K562 (cell line): ENCODE measurements around the gene UBE2O. TPM values are rescaled to one million over a fixed set of nuclear protein-coding genes. Genes with fewer than 3 reads are reported as not detected.

Source experiments
- C11orf30 ChIP-seq: fragments of 450-650 bp; IDR thresholded peaks from 2 replicates; pipeline ENCODE4 v1.6.1; 2016; ENCODE audit warnings: low read depth, mild to moderate bottlenecking
- RUNX1 ChIP-seq: sonication (generic); IDR thresholded peaks from 2 replicates; pipeline ENCODE4 v1.6.1; 2016; ENCODE audit warnings: antibody characterized with exemption, low read depth
- THRAP3 ChIP-seq: fragments of 450-650 bp; IDR thresholded peaks from 2 replicates; pipeline ENCODE4 v1.6.1; 2016; ENCODE audit warnings: mild to moderate bottlenecking, inconsistent platforms, borderline replicate concordance
- ZBTB7A ChIP-seq: IDR thresholded peaks from 2 replicates; pipeline ENCODE4 v1.6.1; 2011; ENCODE audit warnings: low read depth, mild to moderate bottlenecking, low read length, moderate library complexity, borderline replicate concordance; ENCODE audit not compliant: control insufficient read depth
- polyA plus RNA-seq, 8 experiments: library from polyadenylated mRNA; depleted of rRNA in 4 of 8; stranded (reverse) in 5 of 8; unstranded in 3 of 8; fragments of >200 nt; fragmentation: Nextera tagmentation in 2 of 8; fragmentation: Illumina TruSeq in 1 of 8; extraction: Ambion mirVana in 2 of 8; extraction: Trizol in 1 of 8; gene quantifications; 2 replicates each; pipeline versions ENCODE4 v1.2.1 to v1.2.3, GENCODE V29; 2011 to 2014; ENCODE audit warnings: inconsistent platforms in 1 of 8, missing spikeins in 1 of 8
- total RNA-seq, 7 experiments: library from RNA; depleted of rRNA in 6 of 7; stranded (reverse); fragments of >200 nt in 6 of 7; fragmentation: Illumina TruSeq in 2 of 7; extraction: Trizol in 2 of 7; gene quantifications; 2 replicates each; pipeline versions ENCODE4 v1.2.1 to v1.2.3, GENCODE V29; 2011 to 2021; ENCODE audit warnings: low replicate concordance in 1 of 7
- TF ChIP-seq, protein P1 (sequence below), 2 experiments: fragments of 450-650 bp; formaldehyde crosslinking in 1 of 2; IDR thresholded peaks; 2 replicates each; pipeline versions ENCODE4 v1.4.0 to v1.6.1; 2014 to 2020; ENCODE audit warnings: mild to moderate bottlenecking in 2 of 2, borderline replicate concordance in 1 of 2, low read depth in 1 of 2
- TF ChIP-seq, protein P2 (sequence below): sonication (generic); formaldehyde crosslinking; IDR thresholded peaks from 2 replicates; pipeline ENCODE4 v1.8.0; 2022; ENCODE audit warnings: mild to moderate bottlenecking, missing genetic modification reagents
- TF ChIP-seq, protein P3 (sequence below): sonication (generic); formaldehyde crosslinking; IDR thresholded peaks from 2 replicates; pipeline ENCODE4 v1.8.0; 2022; ENCODE audit warnings: mild to moderate bottlenecking, missing genetic modification reagents
- TF ChIP-seq, protein P4 (sequence below): fragments of 450-650 bp; formaldehyde crosslinking; IDR thresholded peaks from 2 replicates; pipeline ENCODE4 v1.4.0; 2022; ENCODE audit warnings: missing genetic modification characterization

Gene UBE2O
- total and polyA plus RNA-seq, 9 of the 15 experiments (the other 6 are each of a cell fraction or from before 2014, with no cell fraction given) = 1.6 to 39.7 (median 13.3) TPM

DNA sequence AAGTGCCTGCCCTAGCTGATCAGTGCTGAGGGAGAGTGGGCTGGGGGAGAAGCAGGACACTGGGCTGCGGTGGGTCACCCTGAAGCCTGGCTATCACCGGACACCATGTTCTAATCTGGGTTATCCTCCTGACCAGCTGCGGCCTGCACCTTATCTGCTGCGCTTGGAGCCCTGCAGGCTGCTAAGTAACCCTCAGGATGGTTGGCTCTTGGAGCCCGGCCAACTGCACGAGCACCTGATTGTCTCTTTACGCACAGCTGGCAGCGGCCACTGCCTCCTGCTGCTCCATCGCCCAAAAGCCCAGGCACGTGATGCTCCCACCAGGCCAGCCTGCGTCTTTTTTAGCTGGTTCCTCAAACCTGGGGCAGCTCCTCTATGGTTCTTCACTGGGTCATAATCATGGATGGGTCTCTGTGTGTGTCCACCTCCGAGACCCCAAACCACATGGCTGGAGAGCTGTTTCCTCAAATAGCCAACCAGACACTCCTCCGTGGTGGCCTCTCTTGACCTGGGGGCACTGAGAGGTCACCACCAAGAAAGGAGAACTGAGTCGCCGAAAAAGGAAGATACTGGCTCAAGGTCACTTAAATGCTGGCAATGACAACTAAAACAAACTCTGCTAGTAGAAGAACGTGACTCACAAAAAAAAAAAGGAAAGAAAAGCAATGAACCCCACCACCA, 46.8 kb downstream of the UBE2O start (continued):
- TF ChIP-seq ZBTB7A = peak; percentile 91; the same call in 1 of the 2 replicates
- TF ChIP-seq, protein P1, sequence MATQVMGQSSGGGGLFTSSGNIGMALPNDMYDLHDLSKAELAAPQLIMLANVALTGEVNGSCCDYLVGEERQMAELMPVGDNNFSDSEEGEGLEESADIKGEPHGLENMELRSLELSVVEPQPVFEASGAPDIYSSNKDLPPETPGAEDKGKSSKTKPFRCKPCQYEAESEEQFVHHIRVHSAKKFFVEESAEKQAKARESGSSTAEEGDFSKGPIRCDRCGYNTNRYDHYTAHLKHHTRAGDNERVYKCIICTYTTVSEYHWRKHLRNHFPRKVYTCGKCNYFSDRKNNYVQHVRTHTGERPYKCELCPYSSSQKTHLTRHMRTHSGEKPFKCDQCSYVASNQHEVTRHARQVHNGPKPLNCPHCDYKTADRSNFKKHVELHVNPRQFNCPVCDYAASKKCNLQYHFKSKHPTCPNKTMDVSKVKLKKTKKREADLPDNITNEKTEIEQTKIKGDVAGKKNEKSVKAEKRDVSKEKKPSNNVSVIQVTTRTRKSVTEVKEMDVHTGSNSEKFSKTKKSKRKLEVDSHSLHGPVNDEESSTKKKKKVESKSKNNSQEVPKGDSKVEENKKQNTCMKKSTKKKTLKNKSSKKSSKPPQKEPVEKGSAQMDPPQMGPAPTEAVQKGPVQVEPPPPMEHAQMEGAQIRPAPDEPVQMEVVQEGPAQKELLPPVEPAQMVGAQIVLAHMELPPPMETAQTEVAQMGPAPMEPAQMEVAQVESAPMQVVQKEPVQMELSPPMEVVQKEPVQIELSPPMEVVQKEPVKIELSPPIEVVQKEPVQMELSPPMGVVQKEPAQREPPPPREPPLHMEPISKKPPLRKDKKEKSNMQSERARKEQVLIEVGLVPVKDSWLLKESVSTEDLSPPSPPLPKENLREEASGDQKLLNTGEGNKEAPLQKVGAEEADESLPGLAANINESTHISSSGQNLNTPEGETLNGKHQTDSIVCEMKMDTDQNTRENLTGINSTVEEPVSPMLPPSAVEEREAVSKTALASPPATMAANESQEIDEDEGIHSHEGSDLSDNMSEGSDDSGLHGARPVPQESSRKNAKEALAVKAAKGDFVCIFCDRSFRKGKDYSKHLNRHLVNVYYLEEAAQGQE (IDR thresholded peaks at IDR 0.05; ENCODE audit: borderline replicate concordance) = peak; percentile 59; the same call in 1 of the 2 replicates
- TF ChIP-seq, protein P1 (CRISPR knock-in tag; IDR thresholded peaks at IDR 0.05; ENCODE audit: low read depth) = peak; percentile 22; the same call in 1 of the 2 replicates
- TF ChIP-seq, protein P2, sequence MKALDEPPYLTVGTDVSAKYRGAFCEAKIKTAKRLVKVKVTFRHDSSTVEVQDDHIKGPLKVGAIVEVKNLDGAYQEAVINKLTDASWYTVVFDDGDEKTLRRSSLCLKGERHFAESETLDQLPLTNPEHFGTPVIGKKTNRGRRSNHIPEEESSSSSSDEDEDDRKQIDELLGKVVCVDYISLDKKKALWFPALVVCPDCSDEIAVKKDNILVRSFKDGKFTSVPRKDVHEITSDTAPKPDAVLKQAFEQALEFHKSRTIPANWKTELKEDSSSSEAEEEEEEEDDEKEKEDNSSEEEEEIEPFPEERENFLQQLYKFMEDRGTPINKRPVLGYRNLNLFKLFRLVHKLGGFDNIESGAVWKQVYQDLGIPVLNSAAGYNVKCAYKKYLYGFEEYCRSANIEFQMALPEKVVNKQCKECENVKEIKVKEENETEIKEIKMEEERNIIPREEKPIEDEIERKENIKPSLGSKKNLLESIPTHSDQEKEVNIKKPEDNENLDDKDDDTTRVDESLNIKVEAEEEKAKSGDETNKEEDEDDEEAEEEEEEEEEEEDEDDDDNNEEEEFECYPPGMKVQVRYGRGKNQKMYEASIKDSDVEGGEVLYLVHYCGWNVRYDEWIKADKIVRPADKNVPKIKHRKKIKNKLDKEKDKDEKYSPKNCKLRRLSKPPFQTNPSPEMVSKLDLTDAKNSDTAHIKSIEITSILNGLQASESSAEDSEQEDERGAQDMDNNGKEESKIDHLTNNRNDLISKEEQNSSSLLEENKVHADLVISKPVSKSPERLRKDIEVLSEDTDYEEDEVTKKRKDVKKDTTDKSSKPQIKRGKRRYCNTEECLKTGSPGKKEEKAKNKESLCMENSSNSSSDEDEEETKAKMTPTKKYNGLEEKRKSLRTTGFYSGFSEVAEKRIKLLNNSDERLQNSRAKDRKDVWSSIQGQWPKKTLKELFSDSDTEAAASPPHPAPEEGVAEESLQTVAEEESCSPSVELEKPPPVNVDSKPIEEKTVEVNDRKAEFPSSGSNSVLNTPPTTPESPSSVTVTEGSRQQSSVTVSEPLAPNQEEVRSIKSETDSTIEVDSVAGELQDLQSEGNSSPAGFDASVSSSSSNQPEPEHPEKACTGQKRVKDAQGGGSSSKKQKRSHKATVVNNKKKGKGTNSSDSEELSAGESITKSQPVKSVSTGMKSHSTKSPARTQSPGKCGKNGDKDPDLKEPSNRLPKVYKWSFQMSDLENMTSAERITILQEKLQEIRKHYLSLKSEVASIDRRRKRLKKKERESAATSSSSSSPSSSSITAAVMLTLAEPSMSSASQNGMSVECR (CRISPR knock-in tag) = 0 out of 2 replicates have a peak, but pooled peaks have one; percentile 44
- TF ChIP-seq, protein P3, sequence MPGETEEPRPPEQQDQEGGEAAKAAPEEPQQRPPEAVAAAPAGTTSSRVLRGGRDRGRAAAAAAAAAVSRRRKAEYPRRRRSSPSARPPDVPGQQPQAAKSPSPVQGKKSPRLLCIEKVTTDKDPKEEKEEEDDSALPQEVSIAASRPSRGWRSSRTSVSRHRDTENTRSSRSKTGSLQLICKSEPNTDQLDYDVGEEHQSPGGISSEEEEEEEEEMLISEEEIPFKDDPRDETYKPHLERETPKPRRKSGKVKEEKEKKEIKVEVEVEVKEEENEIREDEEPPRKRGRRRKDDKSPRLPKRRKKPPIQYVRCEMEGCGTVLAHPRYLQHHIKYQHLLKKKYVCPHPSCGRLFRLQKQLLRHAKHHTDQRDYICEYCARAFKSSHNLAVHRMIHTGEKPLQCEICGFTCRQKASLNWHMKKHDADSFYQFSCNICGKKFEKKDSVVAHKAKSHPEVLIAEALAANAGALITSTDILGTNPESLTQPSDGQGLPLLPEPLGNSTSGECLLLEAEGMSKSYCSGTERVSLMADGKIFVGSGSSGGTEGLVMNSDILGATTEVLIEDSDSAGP = no peak
- no peak for TF ChIP-seq C11orf30
- TF ChIP-seq THRAP3 = no peak
- peak; percentile 92; the same call in 1 of the 2 replicates for TF ChIP-seq RUNX1
- TF ChIP-seq, protein P4, sequence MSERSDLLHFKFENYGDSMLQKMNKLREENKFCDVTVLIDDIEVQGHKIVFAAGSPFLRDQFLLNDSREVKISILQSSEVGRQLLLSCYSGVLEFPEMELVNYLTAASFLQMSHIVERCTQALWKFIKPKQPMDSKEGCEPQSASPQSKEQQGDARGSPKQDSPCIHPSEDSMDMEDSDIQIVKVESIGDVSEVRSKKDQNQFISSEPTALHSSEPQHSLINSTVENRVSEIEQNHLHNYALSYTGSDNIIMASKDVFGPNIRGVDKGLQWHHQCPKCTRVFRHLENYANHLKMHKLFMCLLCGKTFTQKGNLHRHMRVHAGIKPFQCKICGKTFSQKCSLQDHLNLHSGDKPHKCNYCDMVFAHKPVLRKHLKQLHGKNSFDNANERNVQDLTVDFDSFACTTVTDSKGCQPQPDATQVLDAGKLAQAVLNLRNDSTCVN (CRISPR knock-in tag) = no peak
